Measurements from ENCODE around the gene MOV10L1.

The MOV10L1 gene

GRCh38 chr22:50208430-50208938, 118.7 kb downstream of the MOV10L1 start:
- DNase-seq: no peak

DNA sequence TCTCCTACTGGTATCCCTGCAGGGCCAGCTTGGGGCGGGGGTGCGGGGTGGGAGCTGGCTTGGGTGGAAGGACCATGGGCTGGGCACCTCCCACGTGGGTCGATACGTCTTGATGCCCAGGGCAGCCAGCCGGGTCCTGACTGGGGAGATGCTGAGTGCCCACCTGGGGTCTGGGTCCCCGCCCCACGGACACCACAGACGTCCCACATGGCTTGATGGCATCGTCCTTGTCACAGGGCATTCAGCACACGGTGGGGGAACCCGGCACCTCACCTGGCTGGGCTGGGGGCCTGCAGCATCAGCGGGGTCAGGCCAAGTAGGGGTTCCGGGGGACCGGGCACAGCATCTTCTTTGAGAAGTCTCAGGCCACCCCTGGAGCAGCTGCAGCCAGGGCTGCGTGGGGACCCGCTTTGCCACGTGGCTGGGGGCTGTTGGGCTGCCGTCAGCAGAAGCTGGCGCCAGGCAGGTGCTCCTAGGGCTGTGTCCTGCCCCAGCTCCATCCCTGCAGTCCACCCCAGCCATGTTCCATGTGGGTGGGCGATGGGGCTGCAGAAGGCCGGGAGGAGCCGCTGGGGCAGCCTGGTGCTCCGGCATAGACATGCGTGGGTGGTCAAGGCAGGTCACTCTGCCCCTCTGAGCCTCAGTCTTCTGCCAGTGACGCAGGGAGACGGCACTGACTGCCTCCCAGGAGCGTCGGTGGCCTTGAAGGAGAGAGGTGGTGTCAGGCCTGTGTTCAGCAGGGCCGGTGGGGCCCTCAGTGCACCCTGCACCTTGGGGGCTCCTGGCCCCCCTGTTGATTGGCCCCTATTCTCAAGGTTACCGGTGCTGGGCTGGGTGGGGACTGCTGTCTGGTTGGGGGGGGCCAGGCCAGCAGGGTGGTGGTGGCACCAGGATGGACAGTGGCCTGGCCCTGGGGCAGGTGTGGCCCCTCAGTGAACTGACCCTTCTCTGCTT, 119.4 kb downstream of the MOV10L1 start:
- no peak for DNase-seq

DNA sequence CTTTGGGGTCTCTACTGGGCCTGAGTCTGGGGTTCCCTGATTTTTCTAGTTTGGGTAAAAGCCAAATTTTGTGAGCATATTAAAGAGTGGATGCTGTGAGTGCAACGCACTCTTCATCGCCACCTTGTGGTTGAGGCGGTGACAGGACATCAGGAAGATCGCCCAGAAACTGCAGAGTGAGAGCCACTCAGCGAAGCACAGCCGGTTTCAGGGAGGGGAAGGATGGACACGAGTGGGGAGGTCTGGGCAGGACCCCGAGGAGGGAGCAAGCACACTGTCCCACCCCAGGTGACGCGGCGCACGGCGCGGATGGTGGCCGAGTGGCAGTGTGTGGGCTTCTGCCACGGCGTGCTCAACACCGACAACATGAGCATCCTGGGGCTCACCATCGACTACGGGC, 120.1 kb downstream of the MOV10L1 start:
- peak; percentile 69 for DNase-seq

DNA sequence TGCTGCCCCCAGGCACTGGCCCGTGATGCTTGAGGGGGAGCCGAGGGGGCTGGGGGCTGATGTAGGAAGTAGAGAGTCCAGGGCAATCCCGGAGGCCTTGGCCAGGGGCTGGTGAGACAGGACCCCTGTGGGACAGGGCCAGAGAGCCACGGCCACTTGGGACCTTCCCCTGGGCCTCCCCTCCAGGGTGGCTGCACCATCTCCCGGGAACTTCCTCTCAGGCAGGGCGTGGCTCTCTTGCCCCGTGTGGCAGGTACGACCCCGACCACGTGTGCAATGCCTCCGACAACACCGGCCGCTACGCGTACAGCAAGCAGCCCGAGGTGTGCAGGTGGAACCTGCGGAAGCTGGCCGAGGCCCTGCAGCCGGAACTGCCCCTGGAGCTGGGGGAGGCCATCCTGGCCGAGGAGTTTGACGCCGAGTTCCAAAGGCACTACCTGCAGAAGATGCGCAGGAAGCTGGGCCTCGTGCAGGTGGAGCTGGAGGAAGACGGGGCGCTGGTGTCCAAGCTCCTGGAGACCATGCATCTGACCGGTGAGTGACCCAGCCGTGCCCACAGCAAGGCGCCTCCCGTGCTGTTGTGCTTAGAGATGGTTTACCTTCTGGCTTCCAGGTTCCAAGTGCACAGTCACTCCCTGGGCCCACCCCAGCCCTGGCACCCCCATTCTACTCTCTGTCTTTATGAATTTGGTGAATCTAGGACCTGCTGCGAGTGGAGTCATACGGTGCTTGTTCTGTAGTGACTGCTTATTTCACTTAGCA, 120.8 kb downstream of the MOV10L1 start:
- DNase-seq: no peak

DNA sequence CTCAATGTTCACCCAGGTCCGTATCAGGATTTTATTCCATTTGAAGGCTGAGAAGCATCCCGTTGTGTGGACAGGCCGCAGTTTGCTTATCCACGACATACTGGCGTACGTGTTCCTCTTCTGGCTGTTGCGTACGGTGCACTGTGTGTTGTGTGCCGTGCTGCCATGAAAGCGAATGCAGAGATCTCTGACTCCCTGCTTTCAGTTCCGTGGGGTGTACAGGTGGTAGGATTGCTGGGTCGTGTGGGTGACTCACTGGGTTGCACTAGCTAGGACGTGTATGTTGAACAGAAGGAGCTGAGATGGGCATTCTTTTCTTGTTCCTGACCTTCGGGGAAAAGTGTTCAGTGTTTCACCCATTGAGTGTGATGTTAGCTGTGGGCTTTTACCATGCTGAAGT, 121.3 kb downstream of the MOV10L1 start:
- no peak for DNase-seq

Data from CD4-positive, alpha-beta T cell treated with Interleukin-4 for 4 hours (primary cell).